Measurements from ENCODE around the gene WDFY4. TPM values are rescaled to one million over a fixed set of nuclear protein-coding genes. Genes with fewer than 3 reads are reported as not detected.

The WDFY4 gene
- total RNA-seq, 1 donor from 2014 or later, result 4.3 TPM

- no peak for TF ChIP-seq CTCF (IDR thresholded peaks at IDR 0.05; ENCODE audit: unreplicated experiment)
- DNase-seq (ENCODE audit: low spot score in 2 of 2, unreplicated experiment in 2 of 2), result no peak
- H3K4me1 Mint-ChIP-seq, result no peaks in the 10 kb centered on the region
- no peak overlapping the region for H3K27ac Mint-ChIP-seq
- H3K27me3 Mint-ChIP-seq (ENCODE audit: low read depth), result peaks cover 12% of the 10 kb centered on the region
- H3K4me3 Mint-ChIP-seq, result no peak overlapping the region
- no peaks in the 10 kb centered on the region for H3K36me3 Mint-ChIP-seq
- peaks cover 3% of the 10 kb centered on the region for H3K9me3 Mint-ChIP-seq
Observed at GRCh38 chr10:48685731-48686130, 1.1 kb downstream of the WDFY4 start.

GRCh38 chr10:48690791-48691660, 6.4 kb downstream of the WDFY4 start:
- H3K36me3 Mint-ChIP-seq, result no peaks in the 10 kb centered on the region
- no peaks in the 10 kb centered on the region for H3K4me1 Mint-ChIP-seq
- H3K4me3 Mint-ChIP-seq, result no peak overlapping the region
- TF ChIP-seq CTCF (IDR thresholded peaks at IDR 0.05; ENCODE audit: unreplicated experiment), result no peak
- no peaks in the 10 kb centered on the region for H3K9me3 Mint-ChIP-seq
- no peak overlapping the region for H3K27ac Mint-ChIP-seq
- no peak for DNase-seq (ENCODE audit: low spot score in 2 of 2, unreplicated experiment in 2 of 2)
- peaks cover 48% of the 10 kb centered on the region for H3K27me3 Mint-ChIP-seq (ENCODE audit: low read depth)

- H3K4me3 Mint-ChIP-seq, result no peak overlapping the region
- H3K36me3 Mint-ChIP-seq, result no peaks in the 10 kb centered on the region
- H3K27ac Mint-ChIP-seq, result no peak overlapping the region
- no peak for TF ChIP-seq CTCF (IDR thresholded peaks at IDR 0.05; ENCODE audit: unreplicated experiment)
- H3K27me3 Mint-ChIP-seq (ENCODE audit: low read depth), result peaks cover 52% of the 10 kb centered on the region
- H3K4me1 Mint-ChIP-seq, result no peaks in the 10 kb centered on the region
- DNase-seq (ENCODE audit: low spot score in 2 of 2, unreplicated experiment in 2 of 2), result no peak
- no peaks in the 10 kb centered on the region for H3K9me3 Mint-ChIP-seq
Observed at GRCh38 chr10:48691812-48692528, 7.3 kb downstream of the WDFY4 start.

- Mint-ChIP-seq H3K4me3 (no peak overlapping the region), H3K36me3 (no peaks in the 10 kb centered on the region), H3K27ac (no peak overlapping the region), H3K27me3 (ENCODE audit: low read depth) (peaks cover 52% of the 10 kb centered on the region), H3K4me1 (no peaks in the 10 kb centered on the region), H3K9me3 (no peaks in the 10 kb centered on the region)
- TF ChIP-seq CTCF (IDR thresholded peaks at IDR 0.05; ENCODE audit: unreplicated experiment), result no peak
- no peak for DNase-seq (ENCODE audit: low spot score in 2 of 2, unreplicated experiment in 2 of 2)
Observed at GRCh38 chr10:48692748-48693147, 8.1 kb downstream of the WDFY4 start.

GRCh38 chr10:48693206-48693605, 8.5 kb downstream of the WDFY4 start:
- H3K27me3 Mint-ChIP-seq (ENCODE audit: low read depth), result peaks cover 52% of the 10 kb centered on the region
- no peaks in the 10 kb centered on the region for H3K4me1 Mint-ChIP-seq
- no peaks in the 10 kb centered on the region for H3K9me3 Mint-ChIP-seq
- no peak for DNase-seq (ENCODE audit: low spot score in 2 of 2, unreplicated experiment in 2 of 2)
- TF ChIP-seq CTCF (IDR thresholded peaks at IDR 0.05; ENCODE audit: unreplicated experiment), result no peak
- no peak overlapping the region for H3K4me3 Mint-ChIP-seq
- H3K27ac Mint-ChIP-seq, result no peak overlapping the region
- no peaks in the 10 kb centered on the region for H3K36me3 Mint-ChIP-seq

Data from mesothelial cell of epicardium (in vitro differentiated cells).